H1 (cell line): ENCODE data around the gene MDH1B. TPM values are rescaled to one million over a fixed set of nuclear protein-coding genes. Genes with fewer than 3 reads are reported as not detected.
A peak's percentile ranks its signal among the peaks of the same experiment; 100 is the strongest.

Experiments used
- CTCF ChIA-PET: fragments of 300-600 bp; sonication (Branson Sonifier 250); formaldehyde crosslinking; loops from one replicate; lab custom pipeline; 2021; ENCODE audit not compliant: partially characterized antibody; lab: Charles Lee
- POLR2A ChIA-PET: fragments of 300-600 bp; sonication (Branson Sonifier 250); formaldehyde crosslinking; loops from one replicate; lab custom pipeline; 2021; ENCODE audit warnings: inconsistent platforms; ENCODE audit not compliant: partially characterized antibody; lab: Charles Lee
- DNase-seq, 2 experiments: peaks; one replicate each; pipeline versions ENCODE4 v3.0.0 to v3.0.0-alpha.2; 2010 to 2022; ENCODE audit warnings: low spot score in 2 of 2, low read depth in 1 of 2, mixed read lengths in 1 of 2
- FAIRE-seq: peaks from 2 replicates; lab custom pipeline; 2011; peaks lifted over from hg19 to GRCh38; lab: Jason Lieb, UNC
- H2AFZ ChIP-seq: 2 replicates; pipeline ENCODE4 v1.8.1; 2012; ENCODE audit warnings: low read length, inconsistent platforms
- H2AK5ac ChIP-seq: 2 replicates; pipeline ENCODE4 v1.6.1; 2013; ENCODE audit warnings: low read depth, low read length
- H2BK120ac ChIP-seq: replicated peaks from 2 replicates; pipeline ENCODE3; 2013; ENCODE audit warnings: low read depth, low read length, inconsistent platforms
- H2BK12ac ChIP-seq: 2 replicates; pipeline ENCODE4 v1.6.1; 2013; ENCODE audit warnings: low read depth, low read length
- H2BK15ac ChIP-seq: 2 replicates; pipeline ENCODE4 v1.6.1; 2013; ENCODE audit warnings: low read length
- H2BK20ac ChIP-seq: 2 replicates; pipeline ENCODE4 v1.6.1; 2013; ENCODE audit warnings: low read length
- H2BK5ac ChIP-seq: 2 replicates; pipeline ENCODE4 v1.6.1; 2013; ENCODE audit warnings: low read depth, low read length
- H3K14ac ChIP-seq: 2 replicates; pipeline ENCODE4 v1.6.1; 2013; ENCODE audit warnings: inconsistent platforms; ENCODE audit not compliant: insufficient read length
- H3K18ac ChIP-seq: 2 replicates; pipeline ENCODE4 v1.6.1; 2013; ENCODE audit warnings: low read length; ENCODE audit errors: extremely low read depth
- H3K23ac ChIP-seq: 2 replicates; pipeline ENCODE4 v1.6.1; 2013; ENCODE audit warnings: inconsistent platforms; ENCODE audit not compliant: insufficient read length
- H3K23me2 ChIP-seq: 2 replicates; pipeline ENCODE4 v1.6.1; 2013; ENCODE audit warnings: low read depth, low read length
- H3K27ac ChIP-seq: 2 replicates; pipeline ENCODE4 v1.6.1; 2011; ENCODE audit warnings: low read depth, low read length, inconsistent platforms
- H3K27me3 ChIP-seq, 4 experiments: replicated peaks in 1 of 4; 1 replicate in 1 of 4; 2 replicates in 3 of 4; pipeline versions ENCODE4 v1.6.1 to v1.8.1; 2011 to 2013; ENCODE audit warnings: low read length in 3 of 4, mild to moderate bottlenecking in 3 of 4, inconsistent platforms in 2 of 4, mixed read lengths in 2 of 4, moderate library complexity in 1 of 4; ENCODE audit not compliant: control insufficient read depth in 3 of 4, insufficient read depth in 3 of 4; ENCODE audit errors: extremely low read depth in 1 of 4
- H3K36me3 ChIP-seq, 4 experiments: 2 replicates each; pipeline versions ENCODE4 v1.6.1 to v1.8.1; 2011 to 2013; ENCODE audit warnings: mild to moderate bottlenecking in 4 of 4, low read length in 3 of 4, moderate library complexity in 2 of 4, control low read depth in 1 of 4, inconsistent platforms in 1 of 4; ENCODE audit not compliant: insufficient read depth in 4 of 4, control insufficient read depth in 2 of 4
- H3K4ac ChIP-seq: replicated peaks from 2 replicates; pipeline ENCODE3; 2013; ENCODE audit warnings: low read length, low read depth, mixed read lengths, inconsistent platforms; ENCODE audit not compliant: insufficient read length
- H3K4me1 ChIP-seq, 4 experiments: replicated peaks in 1 of 4; 1 replicate in 1 of 4; 2 replicates in 3 of 4; pipeline versions ENCODE4 v1.6.1 to v1.8.1; 2011 to 2013; ENCODE audit warnings: low read length in 3 of 4, inconsistent platforms in 2 of 4, mixed read lengths in 1 of 4; ENCODE audit not compliant: insufficient read depth in 4 of 4, control insufficient read depth in 3 of 4
- H3K4me2 ChIP-seq, 2 experiments: 2 replicates each; pipeline versions ENCODE4 v1.6.1 to v1.8.1; 2011 to 2013; ENCODE audit warnings: low read depth in 2 of 2, low read length in 2 of 2, control low read depth in 1 of 2, inconsistent platforms in 1 of 2, mild to moderate bottlenecking in 1 of 2; ENCODE audit not compliant: insufficient read depth in 1 of 2
- H3K4me3 ChIP-seq, 4 experiments: fragments of 200-600, 300-600 bp in 1 of 4; sonication (generic), shearing (Covaris generic), sonication (Bioruptor Twin) in 1 of 4; 2 replicates each; pipeline versions ENCODE4 v1.5.1 to v1.8.1; 2011 to 2016; ENCODE audit warnings: low read length in 4 of 4, low read depth in 3 of 4, control low read depth in 2 of 4, inconsistent platforms in 2 of 4, mild to moderate bottlenecking in 2 of 4, mixed read lengths in 1 of 4, moderate library complexity in 1 of 4; ENCODE audit not compliant: insufficient read depth in 2 of 4; ENCODE audit errors: extremely low read depth in 1 of 4
- H3K56ac ChIP-seq: replicated peaks from 2 replicates; pipeline ENCODE3; 2013; ENCODE audit warnings: low read depth, mild to moderate bottlenecking, mixed read lengths, low read length, inconsistent platforms; ENCODE audit not compliant: insufficient read length
- H3K79me1 ChIP-seq: 2 replicates; pipeline ENCODE4 v1.6.1; 2013; ENCODE audit warnings: low read depth, low read length, control low read depth
- H3K79me2 ChIP-seq, 2 experiments: 2 replicates each; pipeline versions ENCODE4 v1.6.1 to v1.8.1; 2012 to 2013; ENCODE audit warnings: low read length in 2 of 2, mild to moderate bottlenecking in 2 of 2, inconsistent platforms in 1 of 2; ENCODE audit not compliant: insufficient read depth in 2 of 2, control insufficient read depth in 1 of 2
- H3K9ac ChIP-seq, 4 experiments: replicated peaks in 1 of 4; 1 replicate in 1 of 4; 2 replicates in 3 of 4; pipeline versions ENCODE4 v1.6.1 to v1.8.1; 2011 to 2013; ENCODE audit warnings: low read depth in 3 of 4, low read length in 3 of 4, control low read depth in 2 of 4, mild to moderate bottlenecking in 2 of 4, moderate library complexity in 2 of 4, inconsistent platforms in 1 of 4; ENCODE audit errors: extremely low read depth in 1 of 4
- H3K9me3 ChIP-seq, 2 experiments: 2 replicates each; pipeline versions ENCODE4 v1.6.1 to v1.8.1; 2012 to 2013; ENCODE audit warnings: mild to moderate bottlenecking in 2 of 2, moderate library complexity in 2 of 2, control low read depth in 1 of 2, inconsistent platforms in 1 of 2, low read depth in 1 of 2, low read length in 1 of 2, mixed read lengths in 1 of 2; ENCODE audit not compliant: insufficient read depth in 2 of 2
- H4K20me1 ChIP-seq, 2 experiments: replicated peaks in 1 of 2; 2 replicates each; pipeline versions ENCODE3 to v1.8.1; 2011 to 2013; ENCODE audit warnings: inconsistent platforms in 2 of 2, low read length in 2 of 2, mild to moderate bottlenecking in 1 of 2; ENCODE audit not compliant: insufficient read depth in 2 of 2, control insufficient read depth in 1 of 2
- H4K5ac ChIP-seq: 2 replicates; pipeline ENCODE4 v1.6.1; 2013; ENCODE audit warnings: low read length, low read depth, mixed read lengths, inconsistent platforms; ENCODE audit not compliant: insufficient read length
- H4K8ac ChIP-seq: 2 replicates; pipeline ENCODE4 v1.8.0; 2013; ENCODE audit warnings: mild to moderate bottlenecking, moderate library complexity, low read length, inconsistent platforms; ENCODE audit not compliant: insufficient read depth; ENCODE audit errors: extremely low read depth
- H4K91ac ChIP-seq: replicated peaks from 2 replicates; pipeline ENCODE3; 2013; ENCODE audit warnings: low read length, mixed read lengths, inconsistent platforms; ENCODE audit not compliant: insufficient read length
- CHD1 ChIP-seq: IDR thresholded peaks from 2 replicates; pipeline ENCODE4 v1.6.1; 2012; ENCODE audit warnings: low read depth, low read length, improper control_type of control experiment
- CTCF ChIP-seq, 3 experiments: IDR thresholded peaks; 1 replicate in 2 of 3; 2 replicates in 1 of 3; pipeline versions ENCODE4 v1.5.1 to v1.6.1; 2011; ENCODE audit warnings: low read length in 3 of 3, mild to moderate bottlenecking in 3 of 3, inconsistent platforms in 2 of 3, low read depth in 1 of 3, moderate library complexity in 1 of 3; ENCODE audit not compliant: insufficient read depth in 1 of 3; ENCODE audit errors: control extremely low read depth in 1 of 3
- KDM1A ChIP-seq: fragments of 200-600, 300-600 bp; sonication (generic); IDR thresholded peaks from 2 replicates; pipeline ENCODE4 v1.7.1; 2016; ENCODE audit warnings: mild to moderate bottlenecking, low read length, borderline replicate concordance
- KDM4A ChIP-seq: IDR thresholded peaks from one replicate; pipeline ENCODE4 v1.7.1; 2012; ENCODE audit warnings: low read depth, mild to moderate bottlenecking, moderate library complexity, low read length, inconsistent platforms; ENCODE audit not compliant: severe bottlenecking
- SIRT6 ChIP-seq: IDR thresholded peaks from one replicate; pipeline ENCODE4 v1.7.1; 2012; ENCODE audit warnings: low read length, inconsistent platforms
- polyA plus RNA-seq, 7 experiments: library from polyadenylated mRNA; depleted of rRNA in 3 of 7; stranded (reverse) in 5 of 7; unstranded in 2 of 7; fragments of >200 nt in 5 of 7; fragments of 200-250 nt in 2 of 7; gene quantifications; 1 replicate in 5 of 7; 2 replicates in 1 of 7; 4 replicates in 1 of 7; pipeline versions ENCODE4 v1.2.1 to v1.2.3, GENCODE V29; 2011 to 2013; ENCODE audit warnings: missing spikeins in 2 of 7, mixed read lengths in 2 of 7
- total RNA-seq: library from RNA; stranded (reverse); fragmentation: NEBNext Ultra II Directional; extraction: Animal tissue kit (Norgen Biotek cat#: 25700); gene quantifications from 2 replicates; pipeline ENCODE4 v1.2.1, GENCODE V29; 2021

Gene MDH1B
- total and polyA plus RNA-seq, 2 of the 8 experiments (the other 6 are each of a cell fraction or from before 2014, with no cell fraction given), result 1.5 to 2.1 TPM

GRCh38 chr2:206814498-206814897, 49.4 kb upstream of the MDH1B start:
- ChIA-PET CTCF (interaction anchor here (1.1 to 1.6 kb wide), 5 partner anchors 9 to 136 kb away, joined by 3 to 7 read pairs (median 4); no protein-coding TSS in a partner anchor), POLR2A (interaction anchor here (0.6 to 1.4 kb wide), 5 partner anchors 8 to 1440 kb away, joined by 3 to 5 read pairs (median 4); partner anchors contain the start of gene IDH1)
- Histone ChIP-seq H2BK15ac (no peak overlapping the region), H3K79me2 (peaks cover 0 to 30% of the 10 kb centered on the region in 2 experiments; a peak in 3 of 4 replicates), H3K4ac (no peak overlapping the region), H3K4me1 (peaks cover 0 to 12% (median 2%) of the 10 kb centered on the region in 4 experiments; a peak in 2 of 7 replicates), H3K9me3 (peaks cover 3 to 9% of the 10 kb centered on the region in 2 experiments; a peak in 3 of 4 replicates), H4K20me1 (no peaks in the 10 kb centered on the region), H3K27ac (no peak overlapping the region), H2BK120ac (no peak overlapping the region), H3K4me3 (peak overlapping the region in 1 of 4 experiments; percentile 2; a peak in 1 of 8 replicates), H3K9ac (no peak overlapping the region), H3K23me2 (no peaks in the 10 kb centered on the region), H4K8ac (no peak overlapping the region), H3K27me3 (no peaks in the 10 kb centered on the region), H3K4me2 (no peak overlapping the region), H2AK5ac (no peak overlapping the region), H4K5ac (no peak overlapping the region), H3K14ac (no peak overlapping the region), H3K56ac (no peak overlapping the region), H4K91ac (no peak overlapping the region), H2BK20ac (no peak overlapping the region), H3K18ac (no peak overlapping the region), H3K79me1 (no peaks in the 10 kb centered on the region), H2BK5ac (no peak overlapping the region), H2BK12ac (no peak overlapping the region), H3K36me3 (peaks cover 0 to 5% (median 2%) of the 10 kb centered on the region in 4 experiments; a peak in 3 of 8 replicates), H2AFZ (no peak overlapping the region), H3K23ac (no peak overlapping the region)
- DNase-seq, result no peak
- TF ChIP-seq SIRT6, result no peak
- TF ChIP-seq CTCF (IDR thresholded peaks at IDR 0.05; ENCODE audit: control extremely low read depth in 1 of 3, insufficient read depth in 1 of 3, low read depth in 1 of 3, low read length in 3 of 3), result no peak
- TF ChIP-seq CHD1, result no peak
- no peak for TF ChIP-seq KDM4A
- TF ChIP-seq KDM1A, result no peak
- FAIRE-seq, result no peak
